SK-N-MC (cell line): ENCODE results near the gene SKIC2.
"Not testable (repeated sequence)": the region's sequence is repeated elsewhere in the genome, so short reads cannot be mapped to it uniquely, and the experiment has no call there.

Experiments
- EZH2 ChIP-seq: fragments of 200-600 bp; sonication (generic); IDR thresholded peaks from one replicate; pipeline ENCODE4 v1.6.1; 2017; ENCODE audit warnings: antibody characterized with exemption
- FOXP2 ChIP-seq: optimal IDR thresholded peaks from 2 replicates; pipeline ENCODE3; 2011; ENCODE audit warnings: mild to moderate bottlenecking, moderate library complexity; ENCODE audit not compliant: insufficient read depth; ENCODE audit errors: extremely low read length, control extremely low read depth
- POLR2AphosphoS5 ChIP-seq: IDR thresholded peaks from 2 replicates; pipeline ENCODE4 v1.6.1; 2012; ENCODE audit warnings: mild to moderate bottlenecking, low read depth, low read length, borderline replicate concordance

GRCh38 chr6:32014547-32014946 is 55.6 kb downstream of the SKIC2 start, which contains the start of gene C4B:
- TF ChIP-seq POLR2AphosphoS5, FOXP2, EZH2: not testable (repeated sequence)
